Fibroblast of pulmonary artery (primary cell): ENCODE data around the gene ALAD.

ENCODE experiments used
- DNase-seq: peaks from one replicate; pipeline ENCODE4 v3.0.0-alpha.2; 2010; ENCODE audit warnings: low read depth
- H3K4me3 ChIP-seq: replicated peaks from 2 replicates; pipeline ENCODE4 v1.5.1; 2011; ENCODE audit warnings: low read depth, mild to moderate bottlenecking, control low read depth, low read length, moderate library complexity
- CTCF ChIP-seq: IDR thresholded peaks from 2 replicates; pipeline ENCODE4 v1.5.1; 2011; ENCODE audit warnings: mild to moderate bottlenecking, control low read depth, low read length, inconsistent platforms; ENCODE audit errors: missing control alignments

Gene ALAD

DNA sequence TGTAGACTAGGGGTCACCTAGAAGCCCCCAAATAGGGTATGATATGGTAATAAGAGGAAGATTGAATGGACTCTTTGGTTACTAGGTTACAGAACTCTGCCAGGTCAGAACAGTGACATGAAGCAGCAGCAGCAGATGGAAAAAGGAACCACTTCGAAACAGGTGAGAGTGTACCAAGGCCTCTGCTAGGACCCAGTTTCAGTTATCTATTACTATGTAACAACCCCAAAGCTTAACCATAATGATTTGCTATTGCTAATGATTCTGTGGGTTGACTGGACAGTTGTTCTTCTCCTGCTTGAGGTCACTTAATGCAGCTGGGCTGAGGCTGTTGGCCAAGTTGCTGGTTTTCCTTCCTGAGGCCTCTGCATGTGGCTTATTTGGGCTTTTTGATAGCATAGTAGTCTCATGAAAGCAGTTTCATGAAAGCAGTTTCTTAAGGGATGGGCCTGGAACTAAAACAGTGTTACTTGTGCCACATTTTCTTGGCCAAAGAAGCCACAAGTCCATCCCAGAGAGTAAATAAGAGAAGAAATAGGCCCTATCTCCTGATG lies 27.1 kb upstream of the ALAD start:
- DNase-seq: peak; percentile 16
- TF ChIP-seq CTCF: no peak
- no peak overlapping the region for H3K4me3 ChIP-seq

DNA sequence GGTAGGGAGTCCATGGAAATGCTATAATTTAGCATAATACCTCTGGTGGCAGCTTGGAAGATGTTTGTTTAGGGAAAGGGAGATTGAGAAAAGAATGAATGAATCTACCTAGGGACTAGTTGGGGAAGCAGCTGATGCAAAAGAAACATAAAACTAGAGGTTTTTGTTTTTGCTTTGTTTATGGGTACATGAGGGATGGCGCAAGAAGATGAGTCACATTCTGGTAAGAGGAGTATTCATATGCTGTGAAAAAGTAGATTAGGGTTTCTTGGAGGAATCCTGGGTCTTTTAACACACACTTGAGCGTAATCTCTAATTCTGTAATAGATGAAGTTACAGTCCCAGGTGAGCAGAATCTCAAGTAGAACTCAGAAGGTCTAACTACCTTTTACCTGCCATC lies 26.5 kb upstream of the ALAD start:
- peak; percentile 76 for DNase-seq
- TF ChIP-seq CTCF: no peak
- H3K4me3 ChIP-seq: no peak overlapping the region

- no peak for TF ChIP-seq CTCF
- peak; percentile 51 for DNase-seq
Observed at GRCh38 chr9:113426701-113427100, 25.6 kb upstream of the ALAD start.

DNA sequence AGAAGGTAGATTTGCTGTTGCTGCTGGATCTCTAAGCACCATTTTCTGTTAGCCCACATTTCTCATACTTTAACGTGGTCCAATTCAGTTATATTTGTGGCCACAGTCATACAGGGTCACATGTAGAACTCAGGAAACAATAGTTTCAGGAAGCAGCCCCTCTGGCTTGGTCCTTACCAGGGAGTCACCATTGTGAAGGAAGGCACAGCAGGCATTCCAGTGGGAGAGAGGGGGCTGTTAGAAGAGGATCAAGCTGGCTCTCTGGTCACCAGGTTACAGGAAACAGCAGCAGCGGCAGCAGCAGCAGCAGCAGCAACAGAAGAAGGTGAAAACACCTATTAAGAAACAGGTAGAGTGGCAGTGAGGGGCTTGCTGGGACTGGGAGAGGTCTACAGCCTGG lies 24.0 kb upstream of the ALAD start:
- DNase-seq: no peak
- TF ChIP-seq CTCF: no peak
- H3K4me3 ChIP-seq: no peak overlapping the region

More at GRCh38 chr9:113426701-113427100, 25.6 kb upstream of the ALAD start:
- no peak overlapping the region for H3K4me3 ChIP-seq

DNA sequence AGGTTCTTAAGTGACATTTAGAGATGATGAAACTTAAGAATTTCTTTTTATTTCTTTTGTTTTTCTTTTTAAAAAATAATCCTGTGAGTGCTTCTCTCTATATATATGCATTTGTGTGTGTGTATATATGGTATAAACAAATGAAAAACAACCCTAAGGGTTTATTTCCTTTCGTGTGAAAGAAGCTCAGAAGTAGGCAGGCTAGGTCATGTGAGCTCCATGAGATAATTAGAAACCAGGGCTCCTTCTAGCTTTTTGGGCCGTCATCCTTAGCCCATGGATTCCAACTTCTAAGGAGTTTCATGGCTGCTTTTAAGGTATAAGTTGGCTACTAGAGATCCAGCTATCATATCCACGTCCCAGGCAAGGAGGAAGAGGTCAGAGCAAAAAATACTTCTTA lies 20.6 kb upstream of the ALAD start:
- no peak for DNase-seq
- no peak for TF ChIP-seq CTCF
- H3K4me3 ChIP-seq: no peak overlapping the region

DNA sequence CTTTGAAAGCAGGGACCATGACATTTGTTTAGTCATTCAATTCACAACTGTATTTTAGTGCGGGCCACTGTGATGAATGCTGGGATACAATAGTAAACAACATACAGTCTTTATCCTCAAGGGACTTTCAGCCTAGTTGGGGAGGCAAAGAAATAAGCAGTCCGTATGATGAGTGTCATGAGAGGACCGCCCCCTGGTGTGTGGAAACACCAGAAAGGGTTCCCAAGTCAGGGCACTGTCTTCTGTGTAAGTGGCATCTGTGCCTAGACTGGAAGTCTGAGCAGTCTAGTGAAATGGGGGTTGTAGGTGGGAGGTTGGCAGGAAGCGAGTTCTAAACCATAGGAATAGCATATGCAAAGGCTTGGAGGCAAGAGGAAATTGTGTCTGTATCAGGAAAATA lies 16.3 kb upstream of the ALAD start:
- no peak for DNase-seq
- no peak for TF ChIP-seq CTCF
- H3K4me3 ChIP-seq: no peak overlapping the region

DNA sequence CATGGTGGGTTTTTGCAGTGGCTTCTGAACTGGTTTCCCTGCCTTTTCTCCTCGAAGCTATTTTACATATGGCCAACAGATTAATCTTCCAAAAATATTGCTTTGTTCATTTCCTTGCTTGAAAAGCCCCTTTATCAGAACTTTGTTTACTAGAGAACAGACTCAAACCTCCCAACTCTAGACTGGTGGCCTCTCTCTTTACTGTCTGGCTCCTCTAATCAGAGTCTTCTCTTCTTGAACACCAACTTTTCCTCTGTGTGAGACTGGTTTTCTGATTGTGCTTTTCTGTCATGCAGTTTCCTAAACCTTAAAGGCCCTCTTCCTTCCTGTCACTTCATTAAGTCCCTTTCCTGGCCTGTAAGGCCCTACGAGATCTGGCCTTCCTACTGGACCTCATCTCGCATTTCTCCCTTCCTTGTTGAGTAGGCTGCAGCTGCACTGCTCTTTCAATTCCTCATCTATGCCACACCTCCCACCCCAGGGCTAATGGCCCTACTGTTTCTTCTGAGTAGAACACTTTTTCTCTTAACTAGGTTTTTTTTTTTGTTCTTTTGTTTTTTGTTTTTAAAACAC lies 15.2 kb upstream of the ALAD start:
- no peak for DNase-seq

More for the DNA sequence above, 15.2 kb upstream of the ALAD start:
- TF ChIP-seq CTCF: no peak
- H3K4me3 ChIP-seq: no peak overlapping the region
